NCI-H187 treated with DMSO at 0.1 percent for 48 hours (cell line): ENCODE results near the gene MBD6.

Experiments
- DNase-seq: peaks from one replicate; lab custom pipeline; 2025; lab: John Stamatoyannopoulos, UW

The MBD6 gene

GRCh38 chr12:57529831-57530230, 7.2 kb downstream of the MBD6 start:
- DNase-seq = no peak

- DNase-seq = no peak
These were observed 7.9 kb downstream of the MBD6 start for GRCh38 chr12:57530396-57531142.

- no peak for DNase-seq
These were observed 9.2 kb downstream of the MBD6 start for GRCh38 chr12:57531836-57532235.

- no peak for DNase-seq
These were observed 10.5 kb downstream of the MBD6 start for GRCh38 chr12:57533108-57533507.

GRCh38 chr12:57534250-57534649, 11.6 kb downstream of the MBD6 start:
- no peak for DNase-seq

- DNase-seq = no peak
These were observed 12.4 kb downstream of the MBD6 start for GRCh38 chr12:57534991-57535543.

GRCh38 chr12:57535764-57536596, 13.4 kb downstream of the MBD6 start:
- no peak for DNase-seq

- no peak for DNase-seq
These were observed 13.9 kb downstream of the MBD6 start for GRCh38 chr12:57536597-57536942.

- DNase-seq = no peak
These were observed 16.6 kb downstream of the MBD6 start for GRCh38 chr12:57539134-57539768.

GRCh38 chr12:57541001-57541400, 18.4 kb downstream of the MBD6 start:
- no peak for DNase-seq

- no peak for DNase-seq
These were observed 19.1 kb downstream of the MBD6 start for GRCh38 chr12:57541717-57542116.

- DNase-seq = no peak
These were observed 21.0 kb downstream of the MBD6 start for GRCh38 chr12:57543581-57543980.

- no peak for DNase-seq
These were observed 23.3 kb downstream of the MBD6 start for GRCh38 chr12:57545809-57546437.

- peak; percentile 99 for DNase-seq
These were observed 24.0 kb downstream of the MBD6 start, which contains the start of gene DCTN2 for GRCh38 chr12:57546438-57547287. Gene DCTN2, minus strand, starts transcription at chr12:57547192. Its CDS starts 129 bp downstream, at chr12:57547063.

- no peak for DNase-seq
These were observed 24.8 kb downstream of the MBD6 start for GRCh38 chr12:57547288-57548012.

GRCh38 chr12:57548013-57548315, 25.3 kb downstream of the MBD6 start:
- no peak for DNase-seq

GRCh38 chr12:57548488-57548887, 25.9 kb downstream of the MBD6 start:
- no peak for DNase-seq

- DNase-seq = no peak
These were observed 26.7 kb downstream of the MBD6 start for GRCh38 chr12:57549203-57549908.

GRCh38 chr12:57549909-57550640, 27.5 kb downstream of the MBD6 start, which contains the start of gene KIF5A:
Gene KIF5A, plus strand, starts transcription at chr12:57550044. Its CDS starts 228 bp downstream, at chr12:57550272.
- no peak for DNase-seq
